HG02610 (cell line): ENCODE measurements around the gene CPNE5.
"Not testable (repeated sequence)": the region's sequence is repeated elsewhere in the genome, so short reads cannot be mapped to it uniquely, and the experiment has no call there.

Experiments
- ATAC-seq: cut with Tn5 transposase; IDR thresholded peaks from one replicate; pipeline ENCODE4 v1.9.1; 2021; ENCODE audit warnings: mild to moderate bottlenecking, moderate library complexity; ENCODE audit not compliant: unreplicated experiment

CPNE5 gene

DNA sequence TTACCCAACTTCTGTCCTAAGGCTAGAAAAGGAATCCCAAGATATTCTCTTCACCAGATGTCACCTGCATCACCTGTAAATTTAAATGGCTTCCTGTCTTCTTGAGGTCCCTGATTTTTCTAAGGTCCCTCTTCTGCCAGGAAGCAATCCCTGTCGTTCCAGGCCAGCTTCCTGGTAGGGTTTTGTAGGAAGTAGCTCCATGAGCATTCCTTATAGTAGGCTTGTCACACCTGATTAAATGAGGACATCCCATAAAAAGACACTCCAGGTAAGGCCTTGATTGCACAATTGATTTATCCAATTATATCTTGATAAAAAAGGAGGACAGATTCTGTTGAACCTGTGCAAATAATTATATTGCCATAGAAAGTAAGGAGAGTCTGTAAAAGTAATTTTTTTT is 132.9 kb downstream of the CPNE5 start:
- no peak for ATAC-seq

GRCh38 chr6:36704961-36705577 is 134.2 kb downstream of the CPNE5 start:
- not testable (repeated sequence) for ATAC-seq

DNA sequence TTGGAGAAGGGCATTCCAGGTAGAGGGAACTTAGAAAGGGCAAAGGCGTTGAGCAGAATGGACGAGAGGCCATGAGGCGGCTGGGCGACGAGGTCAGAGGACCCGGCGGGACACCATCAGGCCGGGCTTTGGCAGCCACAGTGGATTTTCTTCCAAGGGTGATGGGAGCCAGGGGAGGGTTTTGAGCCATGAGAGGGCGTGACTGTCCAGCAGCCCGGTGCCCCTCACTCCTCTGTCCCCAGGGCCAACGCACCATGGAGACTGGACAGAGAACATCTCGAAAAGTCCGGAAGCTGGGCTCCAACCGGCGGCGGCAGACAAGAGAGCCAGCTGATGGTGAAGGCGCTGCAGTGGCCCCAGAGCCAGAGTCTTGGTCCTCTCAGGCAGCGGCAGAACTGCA is 135.3 kb downstream of the CPNE5 start:
- ATAC-seq: no peak

GRCh38 chr6:36703081-36703606 is 136.1 kb downstream of the CPNE5 start:
- ATAC-seq: no peak

DNA sequence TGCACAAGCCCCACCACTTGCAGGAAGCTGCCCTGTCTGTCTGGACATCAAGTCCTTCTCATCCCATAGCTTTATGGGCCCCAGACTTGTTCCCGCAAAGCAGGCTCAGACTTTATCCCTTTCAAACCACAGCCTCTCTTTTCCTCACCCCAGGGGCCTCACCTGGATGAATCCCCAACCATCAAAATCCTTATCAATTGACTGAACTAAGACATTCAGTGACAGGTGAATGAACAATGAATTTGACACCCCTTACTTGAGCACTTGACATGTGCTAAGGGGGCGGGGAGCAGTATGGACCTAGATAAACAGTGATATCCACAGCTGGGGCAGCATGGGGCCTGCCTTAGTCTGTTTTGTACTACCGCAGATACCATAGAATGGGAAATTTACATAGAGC is 136.6 kb downstream of the CPNE5 start:
- ATAC-seq: no peak

GRCh38 chr6:36701401-36701991 is 137.7 kb downstream of the CPNE5 start:
- ATAC-seq: no peak

DNA sequence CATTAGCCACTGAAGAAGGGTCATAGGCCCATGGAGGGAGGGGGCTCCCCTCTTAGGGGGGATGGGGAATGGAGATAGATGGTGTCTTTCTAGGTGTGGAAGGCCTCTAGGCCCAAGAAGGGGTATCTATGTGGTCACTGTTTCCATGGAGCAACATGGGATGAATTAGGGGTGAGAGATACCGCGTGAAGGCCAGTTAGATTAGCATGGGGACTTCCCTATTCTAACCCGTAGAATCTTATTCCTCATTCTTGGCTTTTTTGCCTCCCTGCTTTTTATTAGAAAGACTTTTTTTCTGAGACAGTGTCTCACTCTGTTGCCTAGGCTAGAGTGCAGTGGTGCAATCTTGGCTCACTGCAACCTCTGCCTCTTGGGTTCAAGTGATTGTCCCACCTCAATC is 138.4 kb downstream of the CPNE5 start:
- ATAC-seq: no peak

DNA sequence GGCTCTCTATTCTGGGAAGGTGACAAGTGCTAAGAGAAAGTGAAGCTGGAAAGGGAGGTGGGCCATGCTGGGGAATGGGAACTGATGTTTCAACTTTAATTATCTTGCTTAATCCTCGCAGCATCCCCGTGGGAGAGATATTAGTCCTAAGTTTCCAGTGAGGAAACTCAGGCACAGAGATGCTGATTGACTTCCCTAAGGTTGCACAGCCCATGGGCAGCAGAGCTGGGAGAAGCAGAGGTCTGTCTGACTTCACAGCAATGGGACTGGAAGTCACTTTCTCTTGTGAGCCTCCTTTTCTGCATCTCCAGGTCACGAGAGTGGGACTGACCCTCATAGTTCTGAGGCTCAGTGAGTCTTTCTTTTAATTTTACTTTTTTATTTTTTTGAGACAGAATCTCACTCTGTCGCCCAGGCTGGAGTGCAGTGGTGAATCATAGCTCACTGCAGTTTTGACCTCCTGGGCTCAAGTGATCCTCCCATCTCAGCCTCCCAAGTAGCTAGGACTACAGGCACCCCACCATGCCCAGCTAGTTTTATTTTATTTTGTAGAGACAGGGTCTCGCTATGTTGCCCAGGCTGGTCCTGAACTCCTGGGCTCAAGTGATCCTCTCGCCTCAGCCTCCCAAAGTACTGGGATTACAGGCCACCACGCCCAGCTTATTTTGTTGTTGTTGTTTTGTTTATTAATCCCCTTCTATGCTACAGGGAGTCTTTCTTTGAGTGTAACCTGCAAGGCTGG is 139.0 kb downstream of the CPNE5 start:
- no peak for ATAC-seq

DNA sequence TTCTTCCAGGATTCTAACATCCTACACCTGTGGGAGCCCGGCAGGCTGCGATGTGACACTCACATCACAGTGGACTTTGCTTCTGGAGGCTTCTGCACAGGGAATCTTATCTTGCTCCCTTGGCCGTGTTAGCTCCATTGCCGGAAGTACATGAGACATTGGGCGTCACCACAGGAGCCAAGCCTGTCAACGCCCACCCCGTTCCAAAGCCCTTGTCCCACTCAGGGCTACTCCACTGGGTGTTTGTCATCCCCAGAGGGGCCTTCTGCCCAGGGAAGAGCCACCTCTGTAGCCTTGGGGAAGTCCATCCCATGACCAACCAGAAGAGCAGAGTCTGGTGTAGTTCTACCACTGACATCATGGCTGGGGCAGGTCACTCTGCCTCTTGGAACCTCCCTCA is 139.9 kb downstream of the CPNE5 start:
- ATAC-seq: no peak

DNA sequence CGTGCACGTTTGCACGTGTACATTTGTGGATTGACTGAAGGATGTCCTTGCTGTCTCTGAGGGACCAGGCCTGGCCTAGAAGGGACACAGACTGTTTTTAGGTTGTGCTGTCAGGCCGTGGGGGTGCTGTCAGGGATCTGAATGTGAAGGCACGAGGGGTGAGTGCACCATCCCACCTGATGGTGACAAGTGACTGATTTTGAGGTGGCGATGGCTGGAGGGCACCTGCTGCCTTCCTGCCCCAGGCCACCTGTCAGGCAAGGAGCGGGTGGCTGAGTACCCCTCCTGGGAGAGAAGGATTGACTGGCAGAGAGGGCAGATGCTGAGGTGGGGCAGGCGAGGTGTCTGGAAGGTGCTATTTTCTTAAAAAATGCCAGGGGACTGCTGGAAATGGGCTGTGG is 140.4 kb downstream of the CPNE5 start:
- ATAC-seq: no peak

DNA sequence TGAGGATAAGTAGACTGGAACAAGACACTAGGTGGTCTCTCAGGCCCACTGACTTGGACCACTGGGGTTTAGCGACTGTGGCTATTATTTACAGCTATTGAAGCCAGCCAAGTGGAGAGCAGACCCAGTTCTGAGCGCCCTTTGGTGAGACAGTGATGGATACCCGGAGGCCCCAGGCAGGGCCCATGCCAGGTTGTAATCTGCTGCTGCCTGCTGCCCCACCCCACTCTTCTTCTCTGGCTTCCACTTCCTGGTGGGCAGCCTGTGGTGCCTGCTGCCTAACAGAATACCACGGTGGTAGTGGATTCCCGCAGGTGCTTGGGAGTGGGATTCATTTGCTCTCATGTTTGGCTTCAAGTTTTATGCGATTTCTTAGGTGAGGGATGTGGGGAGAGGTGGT is 141.0 kb downstream of the CPNE5 start:
- ATAC-seq: no peak

- ATAC-seq: no peak
Observed at GRCh38 chr6:36697481-36697903, 141.8 kb downstream of the CPNE5 start, which contains the start of gene RAB44. Gene RAB44, plus strand, starts transcription at chr6:36697826. Its CDS starts 6,410 bp downstream, at chr6:36704236.

DNA sequence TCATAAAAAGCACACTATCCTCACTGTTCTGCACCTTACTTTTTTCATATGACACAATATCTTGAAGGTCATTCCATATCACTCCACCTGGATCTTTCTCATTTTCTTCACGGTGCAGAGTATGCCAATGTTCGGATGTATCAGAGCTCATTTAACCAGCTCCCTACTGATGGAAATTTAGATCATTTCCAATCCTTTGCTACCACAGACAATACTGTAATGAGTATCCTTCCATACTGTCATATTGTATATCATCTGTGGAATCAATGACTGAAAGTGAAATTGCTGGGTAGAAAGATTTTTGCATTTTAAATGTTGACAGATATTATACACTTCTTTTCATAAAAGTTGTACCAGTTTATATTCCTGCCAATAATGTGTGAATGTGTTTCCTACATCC is 143.8 kb downstream of the CPNE5 start:
- no peak for ATAC-seq

DNA sequence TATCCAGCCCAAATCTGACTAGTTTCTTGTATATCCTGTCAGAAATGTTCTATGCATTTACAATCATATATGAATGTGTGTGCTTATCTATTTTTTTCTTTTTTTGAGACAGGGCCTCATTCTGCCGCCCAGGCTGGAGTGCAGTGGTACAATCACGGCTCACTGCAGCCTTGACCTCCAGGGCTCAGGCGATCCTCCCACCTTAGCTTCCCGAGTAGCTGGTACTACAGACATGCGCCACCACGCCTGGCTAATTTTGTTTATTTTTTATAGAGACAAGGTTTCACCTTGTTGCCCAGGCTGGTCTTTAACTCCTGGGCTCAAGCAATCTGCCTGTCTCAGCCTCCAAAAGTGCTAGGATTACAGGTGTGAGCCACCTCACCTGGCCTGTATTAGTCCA is 144.6 kb downstream of the CPNE5 start:
- ATAC-seq: no peak

DNA sequence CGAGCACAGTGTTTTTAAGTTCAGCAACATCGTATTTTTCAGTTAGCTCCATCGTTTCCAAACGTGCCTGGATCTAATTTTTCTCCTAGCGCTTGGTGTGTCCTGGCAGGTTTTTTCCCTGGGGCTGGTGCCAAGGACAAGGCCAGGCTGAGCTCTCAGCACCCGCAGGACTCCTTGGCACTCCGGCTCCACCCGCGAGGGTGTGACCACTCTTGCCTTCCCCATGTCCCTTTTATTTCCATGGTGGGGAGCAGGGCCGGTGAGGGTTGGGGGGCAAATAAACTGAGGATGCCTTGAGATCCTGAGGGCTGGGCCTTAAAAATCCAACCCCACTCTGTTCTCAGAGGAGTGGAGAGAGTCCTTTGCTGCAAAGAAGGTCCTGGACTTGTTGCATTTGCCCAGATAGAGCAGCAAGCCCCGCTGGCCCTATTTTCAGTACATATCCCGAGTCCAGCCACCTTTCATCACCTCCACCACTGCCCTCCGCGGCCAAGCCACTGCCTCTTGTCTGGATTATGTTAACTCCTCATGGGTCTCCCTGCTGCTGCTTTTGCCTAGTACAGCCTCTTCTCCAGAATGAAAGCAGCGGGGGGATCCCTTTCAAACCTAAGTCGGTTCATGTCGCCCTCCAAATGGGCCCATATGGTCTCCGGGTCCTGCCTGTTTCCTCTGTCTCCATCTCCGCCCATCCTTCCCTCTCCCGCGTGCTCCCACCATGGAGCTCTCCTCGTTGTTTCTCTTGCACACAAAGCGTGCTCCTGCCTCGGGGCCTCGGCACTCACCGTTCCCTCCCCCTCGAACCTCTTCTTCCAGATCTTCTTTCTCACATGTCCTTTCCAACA is 146.2 kb downstream of the CPNE5 start:
- no peak for ATAC-seq

GRCh38 chr6:36692220-36692619 is 147.0 kb downstream of the CPNE5 start:
- peak; percentile 52 for ATAC-seq

DNA sequence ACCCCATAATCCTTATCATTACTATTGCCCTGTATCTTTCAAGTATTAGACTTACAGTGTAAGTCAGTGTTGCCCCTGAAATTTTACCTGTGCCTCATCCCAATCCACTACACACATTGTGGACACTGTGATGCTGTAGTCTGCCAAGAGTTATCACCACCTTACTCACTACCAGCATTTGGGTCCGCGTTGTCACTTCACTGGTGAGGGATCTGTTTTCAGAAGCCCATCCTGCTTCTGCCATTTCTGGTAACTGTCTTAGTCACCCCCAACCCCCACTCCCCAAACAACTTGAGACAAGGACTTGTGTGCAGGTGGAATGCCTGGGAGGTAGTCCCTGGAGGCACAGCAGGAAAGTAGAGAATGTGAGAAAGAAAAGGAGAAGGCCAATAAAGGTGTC is 147.6 kb downstream of the CPNE5 start:
- ATAC-seq: no peak

GRCh38 chr6:36691011-36691410 is 148.2 kb downstream of the CPNE5 start:
- no peak for ATAC-seq
